ENCODE data around the gene MLN.

Gene MLN

GRCh38 chr6:33766921-33767907 is 36.6 kb downstream of the MLN start:
- peaks cover 15% of the 10 kb centered on the region for H3K4me1 Mint-ChIP-seq
- DNase-seq (ENCODE audit: low spot score in 2 of 2) (no peak), ATAC-seq (no peak)
- H3K36me3 Mint-ChIP-seq: no peaks in the 10 kb centered on the region
- no peaks in the 10 kb centered on the region for H3K9me3 Mint-ChIP-seq
- no peak overlapping the region for H3K27ac Mint-ChIP-seq
- H3K4me3 Mint-ChIP-seq: no peak overlapping the region

GRCh38 chr6:33765368-33765767 is 38.4 kb downstream of the MLN start:
- no peak for ATAC-seq
- Mint-ChIP-seq H3K36me3 (no peaks in the 10 kb centered on the region), H3K4me1 (peaks cover 11% of the 10 kb centered on the region), H3K4me3 (no peak overlapping the region), H3K27ac (no peak overlapping the region), H3K9me3 (no peaks in the 10 kb centered on the region)
- no peak for DNase-seq (ENCODE audit: low spot score in 2 of 2)

- DNase-seq (ENCODE audit: low spot score in 2 of 2) (no peak), ATAC-seq (no peak)
- Mint-ChIP-seq H3K27ac (no peak overlapping the region), H3K9me3 (no peaks in the 10 kb centered on the region), H3K36me3 (no peaks in the 10 kb centered on the region), H3K4me3 (no peak overlapping the region), H3K4me1 (peaks cover 11% of the 10 kb centered on the region)
Measured at GRCh38 chr6:33764036-33764435, 39.8 kb downstream of the MLN start.

- ATAC-seq (no peak), DNase-seq (ENCODE audit: low spot score in 2 of 2) (no peak)
- Mint-ChIP-seq H3K36me3 (no peaks in the 10 kb centered on the region), H3K4me1 (peaks cover 7% of the 10 kb centered on the region), H3K4me3 (no peak overlapping the region), H3K9me3 (no peaks in the 10 kb centered on the region), H3K27ac (no peak overlapping the region)
Measured at GRCh38 chr6:33763483-33763882, 40.3 kb downstream of the MLN start.

GRCh38 chr6:33762713-33763112 is 41.1 kb downstream of the MLN start:
- DNase-seq (ENCODE audit: low spot score in 2 of 2) (no peak), ATAC-seq (no peak)
- Mint-ChIP-seq H3K36me3 (no peaks in the 10 kb centered on the region), H3K27ac (peak overlapping the region; percentile 61), H3K4me3 (no peak overlapping the region), H3K4me1 (peaks cover 5% of the 10 kb centered on the region), H3K9me3 (no peaks in the 10 kb centered on the region)

GRCh38 chr6:33761922-33762629 is 41.7 kb downstream of the MLN start:
- DNase-seq (ENCODE audit: low spot score in 2 of 2) (peak in 1 of 2 donors; percentile 64), ATAC-seq (peak; percentile 65)
- no peak overlapping the region for H3K4me3 Mint-ChIP-seq
- H3K27ac Mint-ChIP-seq: peak overlapping the region; percentile 61
- H3K4me1 Mint-ChIP-seq: peaks cover 5% of the 10 kb centered on the region
- no peaks in the 10 kb centered on the region for H3K36me3 Mint-ChIP-seq
- H3K9me3 Mint-ChIP-seq: no peaks in the 10 kb centered on the region

- H3K4me3 Mint-ChIP-seq: no peak overlapping the region
Measured at GRCh38 chr6:33761581-33761921, 42.3 kb downstream of the MLN start.

GRCh38 chr6:33759887-33760629 is 43.7 kb downstream of the MLN start:
- ATAC-seq (no peak), DNase-seq (ENCODE audit: low spot score in 2 of 2) (no peak)
- H3K4me3 Mint-ChIP-seq: no peak overlapping the region
- no peaks in the 10 kb centered on the region for H3K36me3 Mint-ChIP-seq
- peak overlapping the region; percentile 38 for H3K27ac Mint-ChIP-seq
- no peaks in the 10 kb centered on the region for H3K4me1 Mint-ChIP-seq
- H3K9me3 Mint-ChIP-seq: no peaks in the 10 kb centered on the region

More at GRCh38 chr6:33761581-33761921, 42.3 kb downstream of the MLN start:
- DNase-seq (ENCODE audit: low spot score in 2 of 2) (no peak), ATAC-seq (no peak)
- Mint-ChIP-seq H3K27ac (no peak overlapping the region), H3K4me1 (peaks cover 5% of the 10 kb centered on the region), H3K36me3 (no peaks in the 10 kb centered on the region), H3K9me3 (no peaks in the 10 kb centered on the region)

- H3K9me3 Mint-ChIP-seq: no peaks in the 10 kb centered on the region
- no peak overlapping the region for H3K27ac Mint-ChIP-seq
- no peaks in the 10 kb centered on the region for H3K36me3 Mint-ChIP-seq
- H3K4me1 Mint-ChIP-seq: no peaks in the 10 kb centered on the region
- ATAC-seq (no peak), DNase-seq (ENCODE audit: low spot score in 2 of 2) (no peak)
- no peak overlapping the region for H3K4me3 Mint-ChIP-seq
Measured at GRCh38 chr6:33758815-33759216, 45.0 kb downstream of the MLN start.

- Mint-ChIP-seq H3K9me3 (no peaks in the 10 kb centered on the region), H3K4me1 (no peaks in the 10 kb centered on the region), H3K36me3 (no peaks in the 10 kb centered on the region), H3K4me3 (no peak overlapping the region), H3K27ac (no peak overlapping the region)
- ATAC-seq (no peak), DNase-seq (ENCODE audit: low spot score in 2 of 2) (no peak)
Measured at GRCh38 chr6:33757906-33758305, 45.9 kb downstream of the MLN start.

GRCh38 chr6:33757113-33757512 is 46.7 kb downstream of the MLN start:
- H3K4me1 Mint-ChIP-seq: no peaks in the 10 kb centered on the region
- no peak for ATAC-seq
- no peaks in the 10 kb centered on the region for H3K9me3 Mint-ChIP-seq
- H3K4me3 Mint-ChIP-seq: no peak overlapping the region
- H3K27ac Mint-ChIP-seq: no peak overlapping the region
- DNase-seq (ENCODE audit: low spot score in 2 of 2): no peak
- H3K36me3 Mint-ChIP-seq: no peaks in the 10 kb centered on the region

- ATAC-seq (no peak), DNase-seq (ENCODE audit: low spot score in 2 of 2) (no peak)
- Mint-ChIP-seq H3K36me3 (no peaks in the 10 kb centered on the region), H3K4me1 (no peaks in the 10 kb centered on the region), H3K4me3 (no peak overlapping the region), H3K27ac (no peak overlapping the region), H3K9me3 (no peaks in the 10 kb centered on the region)
Measured at GRCh38 chr6:33756211-33756954, 47.4 kb downstream of the MLN start.

GRCh38 chr6:33755070-33755869 is 48.5 kb downstream of the MLN start:
- Mint-ChIP-seq H3K9me3 (no peaks in the 10 kb centered on the region), H3K4me3 (no peak overlapping the region), H3K4me1 (no peaks in the 10 kb centered on the region), H3K27ac (no peak overlapping the region), H3K36me3 (no peaks in the 10 kb centered on the region)
- DNase-seq (ENCODE audit: low spot score in 2 of 2) (no peak), ATAC-seq (no peak)

GRCh38 chr6:33754222-33754621 is 49.6 kb downstream of the MLN start:
- Mint-ChIP-seq H3K4me3 (no peak overlapping the region), H3K9me3 (no peaks in the 10 kb centered on the region), H3K36me3 (no peaks in the 10 kb centered on the region), H3K4me1 (no peaks in the 10 kb centered on the region), H3K27ac (no peak overlapping the region)
- DNase-seq (ENCODE audit: low spot score in 2 of 2): no peak
- ATAC-seq: no peak

Data from stimulated activated effector memory CD8-positive, alpha-beta T cell treated with anti-CD3 and anti-CD28 coated beads, Interleukin-12 subunit alpha, Interleukin-12 subunit beta, amount 100 ng/mL, for 72 hours (primary cell).